Ecto neural progenitor cell (in vitro differentiated cells): ENCODE data around the gene FBXO41.

Experiments used
- DNase-seq: peaks from one replicate; pipeline ENCODE4 v3.0.0-alpha.2; 2018; ENCODE audit warnings: low spot score

Gene FBXO41

DNA sequence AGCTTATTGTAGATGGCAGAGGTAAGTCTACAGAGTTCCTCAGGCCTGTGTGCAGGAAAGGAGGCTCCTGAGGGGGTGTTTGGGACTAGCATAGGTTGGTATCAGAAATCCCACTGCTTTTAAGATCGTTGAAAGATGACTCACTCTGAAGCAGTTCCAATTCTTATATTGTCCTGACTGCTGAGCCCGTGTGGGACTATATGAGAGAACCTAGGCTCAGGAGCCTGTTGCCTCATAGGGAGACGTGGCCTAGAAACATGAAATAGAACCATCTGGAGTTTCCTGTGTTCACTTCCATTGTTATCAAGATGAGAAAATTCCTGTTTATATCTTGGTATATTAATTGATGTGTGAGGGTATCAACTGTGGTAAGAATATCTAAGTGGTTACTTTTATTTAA lies 44.5 kb downstream of the FBXO41 start:
- DNase-seq, result no peak

DNA sequence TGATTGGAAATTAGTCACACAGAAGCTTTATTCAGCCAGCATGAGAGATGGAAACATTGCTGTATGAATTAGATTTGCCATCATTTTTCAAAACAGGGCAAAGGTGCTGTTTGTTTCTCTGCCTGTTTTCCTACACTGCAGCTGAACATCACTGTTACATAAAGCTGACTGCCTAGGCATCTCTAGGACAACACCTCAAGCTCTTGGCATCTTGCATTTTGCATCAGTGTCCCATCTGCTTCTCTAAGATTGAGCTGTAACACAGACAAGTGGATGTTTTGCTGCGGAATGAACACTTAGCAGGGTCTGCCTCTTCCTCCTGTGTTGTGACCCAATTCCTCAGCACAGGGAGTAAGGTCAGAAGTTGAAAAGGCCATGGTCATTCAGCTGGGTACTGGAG lies 45.3 kb downstream of the FBXO41 start:
- no peak for DNase-seq

- DNase-seq, result no peak
These were observed 46.1 kb downstream of the FBXO41 start for GRCh38 chr2:73238149-73238548.

DNA sequence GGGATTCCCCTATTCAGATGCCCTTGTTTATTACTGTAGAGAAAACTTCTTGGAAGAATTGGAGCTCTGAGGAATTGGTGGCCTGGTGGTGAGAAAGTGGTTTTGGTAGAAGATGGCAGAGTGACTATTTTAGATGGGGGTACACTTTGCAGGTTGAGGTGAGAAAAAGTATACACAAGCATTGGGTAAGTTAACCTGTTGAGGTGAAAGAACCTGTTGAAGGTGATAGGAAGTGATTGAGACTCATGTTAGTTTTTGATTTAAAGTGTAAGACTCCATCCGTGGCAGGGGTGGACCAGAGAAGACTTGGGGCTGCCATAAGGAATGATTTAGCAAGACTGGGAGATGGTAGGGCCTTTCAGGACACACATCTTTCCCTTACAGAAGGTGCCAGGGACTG lies 47.1 kb downstream of the FBXO41 start:
- no peak for DNase-seq

DNA sequence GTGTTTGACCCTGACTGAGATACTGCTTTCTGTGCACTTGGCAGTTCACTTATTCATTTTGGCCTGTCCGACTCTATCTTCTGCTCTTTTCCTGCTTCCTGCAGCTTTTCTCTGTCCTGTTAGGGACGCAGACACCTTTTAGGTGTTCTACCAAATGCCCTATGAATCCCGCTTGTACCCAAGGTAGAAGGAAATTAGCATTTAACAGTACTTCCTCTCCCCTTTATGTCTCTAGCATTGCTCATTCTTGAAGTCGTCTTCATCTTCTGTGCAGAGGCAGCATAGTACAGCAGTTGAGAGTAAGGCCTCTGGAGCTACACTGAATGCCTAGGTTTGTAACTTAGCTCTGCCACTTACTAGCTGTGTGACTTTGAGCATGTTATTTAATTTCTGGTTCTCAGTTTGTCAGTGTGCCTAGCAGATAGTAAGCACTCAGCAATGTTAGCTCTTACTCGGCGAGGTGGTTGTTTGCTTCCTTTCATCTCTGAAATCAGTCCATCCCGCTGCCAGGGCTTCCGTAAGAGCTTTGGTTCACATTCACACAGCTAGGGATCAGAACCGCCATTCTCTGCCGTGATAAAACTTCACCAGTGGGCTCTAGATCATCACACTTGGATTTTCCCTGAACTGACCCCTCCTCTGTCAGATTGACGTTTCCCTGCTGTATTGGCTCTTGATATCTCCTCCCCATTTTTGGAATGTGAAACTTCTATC lies 48.8 kb downstream of the FBXO41 start:
- no peak for DNase-seq

DNA sequence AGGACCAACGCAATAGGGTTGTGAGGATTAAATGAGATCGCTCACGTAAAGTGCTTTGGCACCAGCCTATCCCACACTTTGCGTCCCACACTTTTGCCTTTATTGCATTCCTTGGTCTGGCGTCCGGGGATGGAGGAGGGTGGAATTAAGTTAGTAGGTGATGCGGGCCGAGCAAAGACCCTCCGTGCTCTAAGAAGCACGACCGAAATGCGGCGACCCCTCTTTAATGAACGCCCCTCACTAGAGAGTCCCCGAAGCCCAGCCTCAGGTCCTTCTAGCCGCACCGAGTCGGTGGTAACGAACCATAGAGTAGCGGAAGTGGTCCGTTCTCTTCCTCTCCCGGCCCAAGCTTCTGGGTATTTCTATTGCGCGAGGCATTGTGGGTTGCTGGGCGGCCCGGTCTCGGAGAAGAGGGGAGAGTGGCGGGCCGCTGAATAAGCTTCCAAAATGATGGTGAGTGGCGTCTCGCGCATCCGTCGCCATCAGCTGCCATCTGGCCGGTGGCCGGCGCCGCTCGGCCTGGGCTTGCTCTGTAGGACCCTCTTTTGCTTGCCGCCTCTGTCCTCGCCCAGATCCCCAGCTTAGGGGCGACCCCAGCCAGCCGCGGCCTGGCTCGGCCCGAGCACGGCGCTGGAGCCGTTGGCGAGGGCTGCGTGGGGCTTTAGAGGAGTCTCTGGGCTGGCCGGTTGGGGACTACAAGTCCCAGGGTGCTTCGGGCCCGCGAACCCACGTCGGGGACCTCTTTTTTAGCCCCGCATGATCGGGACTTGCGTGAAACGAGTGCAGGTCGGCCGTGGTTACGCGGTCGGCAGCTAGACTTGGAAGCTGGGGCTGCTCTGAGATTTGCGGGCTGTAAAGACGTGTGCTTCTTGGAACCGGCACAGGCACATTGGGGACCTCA lies 50.1 kb downstream of the FBXO41 start, which contains the start of gene CCT7:
TSS of gene CCT7 (plus strand) at position 377 of the 901 bp plus-strand sequence. CDS start at position 448, 71 bp downstream.
- peak; percentile 89 for DNase-seq

- DNase-seq, result peak; percentile 99
These were observed 50.9 kb downstream of the FBXO41 start, which contains the start of gene PRADC1 for GRCh38 chr2:73233154-73233931. TSS of gene PRADC1 (minus strand) at chr2:73233239. CDS start at chr2:73233160, 79 bp downstream.

DNA sequence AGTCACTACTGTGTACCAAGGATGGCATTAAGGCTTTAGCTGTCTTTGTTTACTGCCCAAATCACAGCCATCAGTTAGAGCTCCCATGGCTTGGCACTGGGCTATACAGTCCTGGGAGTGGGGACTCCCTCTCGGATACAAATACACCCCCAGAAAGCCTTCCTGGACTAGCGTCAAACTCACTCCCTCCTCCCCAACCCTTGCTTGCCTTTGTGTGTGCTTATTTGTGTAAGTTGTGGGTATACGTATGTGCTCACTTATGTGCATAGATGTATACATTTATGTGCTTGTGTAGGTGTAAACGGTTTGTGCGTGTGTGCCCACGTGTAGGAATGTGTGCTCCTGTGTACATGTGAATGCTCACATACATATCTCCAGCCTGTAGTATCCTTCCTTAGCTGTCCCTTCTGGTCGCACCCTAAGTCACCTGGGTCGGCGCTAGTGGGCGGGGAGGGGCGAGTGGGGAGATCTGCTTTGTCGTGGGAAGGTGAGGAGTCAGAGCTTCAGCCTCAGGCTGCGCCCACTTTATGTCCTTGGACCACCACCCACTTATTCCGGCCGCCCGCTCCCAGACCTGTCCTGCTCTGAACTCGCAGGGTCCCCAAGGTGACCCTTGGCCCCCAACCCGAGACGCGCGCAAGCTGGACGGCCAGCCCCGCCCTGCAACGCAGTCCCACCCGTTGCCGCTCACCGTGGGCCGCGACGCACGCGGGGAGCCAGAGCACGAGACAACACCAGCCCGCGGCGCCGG lies 51.7 kb downstream of the FBXO41 start:
- DNase-seq, result no peak

DNA sequence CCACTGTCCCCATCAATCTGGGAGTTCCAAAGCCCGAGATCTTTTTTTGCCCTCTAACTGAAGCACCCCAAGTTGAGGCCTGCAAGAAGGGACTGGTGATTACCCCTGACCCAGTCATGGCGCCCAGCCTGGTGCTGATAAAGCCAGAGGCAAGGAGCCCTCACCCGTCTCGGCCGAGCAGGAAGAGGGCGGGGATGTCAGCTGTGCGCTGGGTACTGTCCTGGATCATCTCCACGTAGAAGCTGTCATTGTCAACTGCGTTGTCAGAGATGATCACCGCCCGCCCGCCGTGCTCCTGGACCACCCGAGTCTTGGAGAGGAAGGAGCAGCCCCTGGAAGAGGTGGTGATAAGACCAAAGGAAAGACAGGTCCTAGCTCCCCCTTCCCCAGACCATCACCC lies 55.6 kb downstream of the FBXO41 start:
- no peak for DNase-seq

DNA sequence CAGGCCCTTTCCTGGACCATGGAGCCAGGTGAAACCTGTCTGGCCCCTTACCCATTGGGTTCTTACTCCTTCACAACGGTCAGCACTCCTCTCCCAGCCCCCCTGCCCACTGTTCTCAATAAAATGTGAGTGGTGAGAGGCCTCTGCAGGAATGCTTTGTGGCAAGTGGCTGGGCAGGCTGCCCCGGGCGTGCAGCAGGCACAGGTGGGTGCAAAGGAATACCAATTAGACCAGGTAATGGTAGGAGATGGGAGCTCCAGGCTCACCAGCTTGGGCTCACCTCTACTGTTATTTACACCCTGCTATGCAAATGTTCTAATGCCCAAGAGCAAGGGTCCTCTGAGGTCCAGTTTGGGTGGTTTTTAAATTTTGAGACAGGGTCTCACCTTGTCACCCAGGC lies 57.2 kb downstream of the FBXO41 start:
- DNase-seq, result no peak

GRCh38 chr2:73225513-73226360 lies 58.5 kb downstream of the FBXO41 start:
- no peak for DNase-seq

DNA sequence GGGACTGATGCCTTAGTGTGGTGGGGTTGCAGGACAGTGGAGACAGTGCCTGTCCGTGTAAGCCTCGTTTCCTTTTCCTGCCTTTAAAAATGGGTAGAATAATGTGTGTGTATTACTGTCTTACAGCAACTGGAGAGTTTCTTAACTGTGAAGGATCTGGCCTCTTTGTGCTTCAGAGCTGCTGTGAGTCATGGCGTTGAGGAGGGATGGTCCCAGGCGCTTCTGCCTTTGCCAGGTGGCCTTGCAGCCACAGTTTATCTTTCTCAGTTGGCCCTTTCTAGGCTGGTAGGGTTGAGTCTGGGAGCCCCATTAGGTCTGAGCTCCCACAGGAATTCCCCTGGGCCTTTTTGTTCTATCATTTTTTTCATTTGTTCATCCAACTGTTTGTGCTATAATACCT lies 60.5 kb downstream of the FBXO41 start:
- DNase-seq, result no peak

GRCh38 chr2:73218298-73218697 lies 66.0 kb downstream of the FBXO41 start:
- no peak for DNase-seq

GRCh38 chr2:73217826-73218225 lies 66.5 kb downstream of the FBXO41 start:
- no peak for DNase-seq

GRCh38 chr2:73217160-73217559 lies 67.1 kb downstream of the FBXO41 start:
- no peak for DNase-seq

DNA sequence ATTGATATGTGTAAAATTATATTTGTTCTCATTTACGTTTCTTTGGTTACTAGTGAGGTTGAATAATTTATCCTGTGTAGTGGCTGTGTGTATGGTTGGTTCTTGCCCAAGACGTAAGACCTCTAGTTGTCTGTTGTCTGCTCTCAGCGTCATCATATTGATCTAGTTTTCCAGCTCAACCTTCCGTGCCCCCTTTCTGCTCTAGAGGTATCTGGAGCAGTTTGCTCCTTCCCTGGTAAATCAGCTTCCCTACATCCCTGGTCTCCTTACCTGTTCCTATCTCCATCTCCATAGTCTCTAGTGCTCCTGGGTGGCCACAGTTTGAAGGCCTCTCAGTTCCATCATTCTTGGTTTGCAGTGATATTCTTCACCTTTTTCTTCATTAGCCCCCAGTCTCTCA lies 69.0 kb downstream of the FBXO41 start:
- no peak for DNase-seq

GRCh38 chr2:73214120-73215035 lies 69.9 kb downstream of the FBXO41 start, which contains the start of gene SMYD5:
TSS of gene SMYD5 (plus strand) at chr2:73214245. CDS start at chr2:73214267, 22 bp downstream.
- DNase-seq, result peak; percentile 91

GRCh38 chr2:73212448-73213176 lies 71.7 kb downstream of the FBXO41 start:
- peak; percentile 81 for DNase-seq

DNA sequence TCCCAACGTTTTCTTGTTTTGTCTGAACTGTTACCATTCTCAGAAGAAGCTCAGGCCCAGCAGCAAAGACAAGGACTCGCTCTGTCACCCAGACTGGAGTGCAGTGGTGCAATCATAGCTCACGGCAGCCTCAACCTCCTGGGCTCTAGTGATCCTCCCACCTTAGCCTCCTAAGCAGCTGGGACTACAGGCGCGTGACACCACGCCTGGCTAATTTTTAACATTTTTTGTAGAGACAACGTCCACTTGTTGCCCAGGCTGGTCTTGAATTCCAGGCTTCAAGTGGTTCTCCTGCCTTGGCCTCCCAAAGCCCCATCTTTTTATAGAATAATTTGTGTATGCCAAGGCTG lies 72.2 kb downstream of the FBXO41 start:
- DNase-seq, result no peak
